ENCODE data around the gene PIM3.

The PIM3 gene

GRCh38 chr22:50000587-50001387 is 40.2 kb downstream of the PIM3 start:
- DNase-seq (ENCODE audit: low read depth, low spot score) = no peak

GRCh38 chr22:50001388-50002231 is 41.0 kb downstream of the PIM3 start:
- no peak for DNase-seq (ENCODE audit: low read depth, low spot score)

- no peak for DNase-seq (ENCODE audit: low read depth, low spot score)
Measured at GRCh38 chr22:50002791-50003190, 42.2 kb downstream of the PIM3 start.

- no peak for DNase-seq (ENCODE audit: low read depth, low spot score)
Measured at GRCh38 chr22:50004918-50005317, 44.3 kb downstream of the PIM3 start.

- DNase-seq (ENCODE audit: low read depth, low spot score) = no peak
Measured at GRCh38 chr22:50007057-50007511, 46.5 kb downstream of the PIM3 start.

- DNase-seq (ENCODE audit: low read depth, low spot score) = no peak
Measured at GRCh38 chr22:50008151-50009040, 47.8 kb downstream of the PIM3 start.

GRCh38 chr22:50009251-50009650 is 48.7 kb downstream of the PIM3 start:
- DNase-seq (ENCODE audit: low read depth, low spot score) = no peak

GRCh38 chr22:50009765-50010675 is 49.4 kb downstream of the PIM3 start:
- no peak for DNase-seq (ENCODE audit: low read depth, low spot score)

- no peak for DNase-seq (ENCODE audit: low read depth, low spot score)
Measured at GRCh38 chr22:50010676-50011446, 50.3 kb downstream of the PIM3 start.

- DNase-seq (ENCODE audit: low read depth, low spot score) = no peak
Measured at GRCh38 chr22:50011447-50012210, 51.1 kb downstream of the PIM3 start.

GRCh38 chr22:50012211-50013181 is 51.9 kb downstream of the PIM3 start, which contains the start of gene IL17REL:
Gene IL17REL, minus strand, starts transcription at chr22:50012765. Its CDS starts 119 bp downstream, at chr22:50012646.
- DNase-seq (ENCODE audit: low read depth, low spot score) = no peak
